Measurements from ENCODE around the gene PKHD1.

- TF ChIP-seq CTCF (IDR thresholded peaks at IDR 0.05) (peak in 1 of 4 donors; percentile 6), POLR2A (IDR thresholded peaks at IDR 0.05) (no peak)
These were observed 408.4 kb downstream of the PKHD1 start for GRCh38 chr6:51678905-51679620.
